Neural cell (in vitro differentiated cells): ENCODE results near the gene EFCAB6. TPM values are rescaled to one million over a fixed set of nuclear protein-coding genes. Genes with fewer than 3 reads are reported as not detected.

Experiments
- H2AFZ ChIP-seq: fragments of 200-600, 300-800 bp; sonication (generic), shearing (Covaris generic); 2 replicates; pipeline ENCODE4 v1.6.0; 2014; ENCODE audit warnings: low read depth, mild to moderate bottlenecking, antibody characterized with exemption, low read length, moderate library complexity
- H3F3A ChIP-seq: fragments of 200-600 bp; shearing (Covaris generic); 2 replicates; pipeline ENCODE4 v1.6.1; 2016; ENCODE audit warnings: mild to moderate bottlenecking, moderate library complexity, mixed read lengths, antibody characterized with exemption, low read length; ENCODE audit not compliant: insufficient read depth, poor library complexity, severe bottlenecking
- H3K27ac ChIP-seq: fragments of 200-600, 300-800 bp; sonication (generic), shearing (Covaris generic); 2 replicates; pipeline ENCODE4 v1.5.1; 2014; ENCODE audit warnings: mild to moderate bottlenecking, low read length, moderate library complexity
- H3K27me3 ChIP-seq: fragments of 300-800, 200-600 bp; sonication (generic), shearing (Covaris generic); 2 replicates; pipeline ENCODE4 v1.6.0; 2014; ENCODE audit warnings: mild to moderate bottlenecking, low read depth, low read length, moderate library complexity; ENCODE audit not compliant: insufficient read depth
- H3K36me3 ChIP-seq: fragments of 300-800, 200-600 bp; sonication (generic), shearing (Covaris generic); 2 replicates; pipeline ENCODE4 v1.5.1; 2014; ENCODE audit warnings: mild to moderate bottlenecking, antibody characterized with exemption, low read length, moderate library complexity; ENCODE audit not compliant: insufficient read depth
- H3K4me2 ChIP-seq: fragments of 300-800, 200-600 bp; sonication (generic), shearing (Covaris generic); 2 replicates; pipeline ENCODE4 v1.6.0; 2014; ENCODE audit warnings: mild to moderate bottlenecking, low read length
- H3K4me3 ChIP-seq: fragments of 300-800, 200-600 bp; sonication (generic), shearing (Covaris generic); 2 replicates; pipeline ENCODE4 v1.5.1; 2014; ENCODE audit warnings: mild to moderate bottlenecking, low read length, moderate library complexity
- H3K79me2 ChIP-seq: fragments of 200-600 bp; shearing (Covaris generic); replicated peaks from 2 replicates; pipeline ENCODE4 v1.6.0; 2014; ENCODE audit warnings: mild to moderate bottlenecking, low read length, moderate library complexity; ENCODE audit not compliant: insufficient read depth
- H3K9ac ChIP-seq: fragments of 300-800, 200-600 bp; sonication (generic), shearing (Covaris generic); 2 replicates; pipeline ENCODE4 v1.6.1; 2016; ENCODE audit warnings: mild to moderate bottlenecking, low read length, mixed read lengths
- H3K9me2 ChIP-seq: fragments of 200-600 bp; shearing (Covaris generic); 2 replicates; pipeline ENCODE4 v1.6.1; 2016; ENCODE audit warnings: mild to moderate bottlenecking, low read length, mixed read lengths; ENCODE audit not compliant: insufficient read depth
- H3K9me3 ChIP-seq: fragments of 200-600, 300-800 bp; sonication (generic), shearing (Covaris generic); 2 replicates; pipeline ENCODE4 v1.6.1; 2016; ENCODE audit warnings: mild to moderate bottlenecking, mixed run types, low read length, moderate library complexity, mixed read lengths
- H4K20me1 ChIP-seq: fragments of 200-600 bp; shearing (Covaris generic); 2 replicates; pipeline ENCODE4 v1.6.1; 2016; ENCODE audit warnings: mild to moderate bottlenecking, mixed run types; ENCODE audit not compliant: insufficient read depth
- EP300 ChIP-seq: fragments of 450-650 bp; conservative IDR thresholded peaks from 2 replicates; pipeline ENCODE4 v1.6.1; 2014; ENCODE audit warnings: antibody characterized with exemption, mild to moderate bottlenecking, moderate library complexity; ENCODE audit not compliant: poor library complexity, severe bottlenecking
- EZH2 ChIP-seq: fragments of 200-600, 300-800 bp; shearing (Covaris generic), sonication (generic); IDR thresholded peaks from 2 replicates; pipeline ENCODE4 v1.6.1; 2014; ENCODE audit warnings: antibody characterized with exemption, low read length, borderline replicate concordance, mild to moderate bottlenecking; ENCODE audit not compliant: insufficient read depth, poor library complexity, severe bottlenecking
- MXI1 ChIP-seq: fragments of 450-650 bp; conservative IDR thresholded peaks from 2 replicates; pipeline ENCODE4 v1.6.1; 2014; ENCODE audit warnings: antibody characterized with exemption, mild to moderate bottlenecking; ENCODE audit not compliant: poor library complexity, severe bottlenecking
- POLR2AphosphoS5 ChIP-seq: IDR thresholded peaks from 2 replicates; pipeline ENCODE4 v1.6.1; 2012
- RAD21 ChIP-seq: fragments of 450-650 bp; conservative IDR thresholded peaks from 2 replicates; pipeline ENCODE4 v1.6.1; 2014; ENCODE audit warnings: antibody characterized with exemption, mild to moderate bottlenecking, moderate library complexity
- SMC3 ChIP-seq: fragments of 450-650 bp; conservative IDR thresholded peaks from 2 replicates; pipeline ENCODE4 v1.6.1; 2014; ENCODE audit warnings: antibody characterized with exemption, mild to moderate bottlenecking, moderate library complexity; ENCODE audit not compliant: poor library complexity
- TAF1 ChIP-seq: IDR thresholded peaks from 2 replicates; pipeline ENCODE4 v1.6.1; 2012; ENCODE audit warnings: low read depth
- polyA plus RNA-seq: library from polyadenylated mRNA; depleted of rRNA; stranded (reverse); fragments of >200 nt; gene quantifications from 2 replicates; pipeline ENCODE4 v1.2.3, GENCODE V29; 2014
- TF ChIP-seq, protein P1 (sequence below): fragments of 450-650 bp; IDR thresholded peaks from 2 replicates; pipeline ENCODE4 v1.5.1; 2014; ENCODE audit warnings: antibody characterized with exemption, mild to moderate bottlenecking, moderate library complexity; ENCODE audit not compliant: poor library complexity, severe bottlenecking
- TF ChIP-seq, protein P2 (sequence below): IDR thresholded peaks from 2 replicates; pipeline ENCODE4 v1.6.1; 2012; ENCODE audit warnings: borderline replicate concordance

EFCAB6 gene
- polyA plus RNA-seq, 1 donor from 2014 or later = 1.4 TPM

DNA sequence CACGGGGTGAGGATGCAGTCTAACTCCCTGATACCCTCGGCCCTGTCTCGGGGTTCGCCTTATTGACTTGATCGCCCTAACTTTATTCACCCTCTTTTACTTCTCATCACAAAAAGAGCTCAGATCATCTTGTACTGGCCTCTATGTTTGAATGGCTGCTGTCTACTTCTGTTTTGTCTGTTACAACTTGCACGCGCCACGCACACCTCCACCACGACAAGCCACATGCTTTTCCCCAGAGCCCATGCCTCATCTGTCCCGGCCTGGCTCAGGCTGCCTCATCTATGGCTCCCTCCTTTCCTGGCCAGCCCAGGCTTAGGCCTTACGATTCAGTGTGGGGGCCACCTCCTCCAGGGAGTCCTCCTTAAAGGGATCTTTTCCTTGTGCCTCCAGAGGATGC, 180.9 kb downstream of the EFCAB6 start:
- H3F3A ChIP-seq = no peaks in the 10 kb centered on the region
- H3K4me3 ChIP-seq = no peak overlapping the region
- H3K79me2 ChIP-seq = no peaks in the 10 kb centered on the region
- no peak overlapping the region for H3K9ac ChIP-seq
- H3K4me2 ChIP-seq = no peak overlapping the region
- no peaks in the 10 kb centered on the region for H3K27me3 ChIP-seq
- H3K27ac ChIP-seq = no peak overlapping the region
- no peak overlapping the region for H2AFZ ChIP-seq
- no peak for TF ChIP-seq SMC3
- no peak for TF ChIP-seq MXI1
- TF ChIP-seq EZH2 = no peak
- TF ChIP-seq RAD21 = no peak
- no peak for TF ChIP-seq TAF1
- TF ChIP-seq EP300 = no peak
- TF ChIP-seq, protein P1, sequence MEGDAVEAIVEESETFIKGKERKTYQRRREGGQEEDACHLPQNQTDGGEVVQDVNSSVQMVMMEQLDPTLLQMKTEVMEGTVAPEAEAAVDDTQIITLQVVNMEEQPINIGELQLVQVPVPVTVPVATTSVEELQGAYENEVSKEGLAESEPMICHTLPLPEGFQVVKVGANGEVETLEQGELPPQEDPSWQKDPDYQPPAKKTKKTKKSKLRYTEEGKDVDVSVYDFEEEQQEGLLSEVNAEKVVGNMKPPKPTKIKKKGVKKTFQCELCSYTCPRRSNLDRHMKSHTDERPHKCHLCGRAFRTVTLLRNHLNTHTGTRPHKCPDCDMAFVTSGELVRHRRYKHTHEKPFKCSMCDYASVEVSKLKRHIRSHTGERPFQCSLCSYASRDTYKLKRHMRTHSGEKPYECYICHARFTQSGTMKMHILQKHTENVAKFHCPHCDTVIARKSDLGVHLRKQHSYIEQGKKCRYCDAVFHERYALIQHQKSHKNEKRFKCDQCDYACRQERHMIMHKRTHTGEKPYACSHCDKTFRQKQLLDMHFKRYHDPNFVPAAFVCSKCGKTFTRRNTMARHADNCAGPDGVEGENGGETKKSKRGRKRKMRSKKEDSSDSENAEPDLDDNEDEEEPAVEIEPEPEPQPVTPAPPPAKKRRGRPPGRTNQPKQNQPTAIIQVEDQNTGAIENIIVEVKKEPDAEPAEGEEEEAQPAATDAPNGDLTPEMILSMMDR = no peak
- H4K20me1 ChIP-seq = no peaks in the 10 kb centered on the region
- no peaks in the 10 kb centered on the region for H3K9me3 ChIP-seq
- H3K9me2 ChIP-seq = no peaks in the 10 kb centered on the region
- no peaks in the 10 kb centered on the region for H3K36me3 ChIP-seq

DNA sequence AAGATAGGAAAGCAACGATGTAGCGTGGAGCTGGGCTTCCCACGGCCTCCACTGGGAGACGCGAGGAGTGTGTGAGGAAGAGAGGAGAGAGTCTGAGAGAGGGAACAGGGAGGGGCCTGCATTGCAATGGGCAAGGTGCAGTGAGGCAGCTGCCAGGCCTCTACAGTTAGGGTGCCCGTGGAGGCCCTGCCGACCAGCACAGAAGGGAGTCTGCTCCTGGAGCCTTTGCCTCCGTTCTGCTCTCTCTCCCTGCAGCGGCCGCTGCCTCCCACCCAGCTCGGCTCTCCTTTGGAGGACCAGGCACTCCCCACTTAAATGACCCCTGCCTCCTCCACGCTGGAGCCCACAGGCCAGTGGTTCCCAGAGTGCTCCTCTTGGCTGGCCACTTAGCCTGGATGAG, 181.7 kb downstream of the EFCAB6 start:
- no peaks in the 10 kb centered on the region for H3K9me3 ChIP-seq
- no peaks in the 10 kb centered on the region for H3K9me2 ChIP-seq
- H3K4me2 ChIP-seq = no peak overlapping the region
- H3K9ac ChIP-seq = no peak overlapping the region
- H3K79me2 ChIP-seq = no peaks in the 10 kb centered on the region
- no peak overlapping the region for H2AFZ ChIP-seq
- no peaks in the 10 kb centered on the region for H3F3A ChIP-seq
- no peak overlapping the region for H3K4me3 ChIP-seq
- H3K36me3 ChIP-seq = no peaks in the 10 kb centered on the region
- TF ChIP-seq, protein P1 = no peak
- TF ChIP-seq MXI1 = no peak
- no peak for TF ChIP-seq SMC3
- no peak for TF ChIP-seq EZH2
- TF ChIP-seq, protein P2, sequence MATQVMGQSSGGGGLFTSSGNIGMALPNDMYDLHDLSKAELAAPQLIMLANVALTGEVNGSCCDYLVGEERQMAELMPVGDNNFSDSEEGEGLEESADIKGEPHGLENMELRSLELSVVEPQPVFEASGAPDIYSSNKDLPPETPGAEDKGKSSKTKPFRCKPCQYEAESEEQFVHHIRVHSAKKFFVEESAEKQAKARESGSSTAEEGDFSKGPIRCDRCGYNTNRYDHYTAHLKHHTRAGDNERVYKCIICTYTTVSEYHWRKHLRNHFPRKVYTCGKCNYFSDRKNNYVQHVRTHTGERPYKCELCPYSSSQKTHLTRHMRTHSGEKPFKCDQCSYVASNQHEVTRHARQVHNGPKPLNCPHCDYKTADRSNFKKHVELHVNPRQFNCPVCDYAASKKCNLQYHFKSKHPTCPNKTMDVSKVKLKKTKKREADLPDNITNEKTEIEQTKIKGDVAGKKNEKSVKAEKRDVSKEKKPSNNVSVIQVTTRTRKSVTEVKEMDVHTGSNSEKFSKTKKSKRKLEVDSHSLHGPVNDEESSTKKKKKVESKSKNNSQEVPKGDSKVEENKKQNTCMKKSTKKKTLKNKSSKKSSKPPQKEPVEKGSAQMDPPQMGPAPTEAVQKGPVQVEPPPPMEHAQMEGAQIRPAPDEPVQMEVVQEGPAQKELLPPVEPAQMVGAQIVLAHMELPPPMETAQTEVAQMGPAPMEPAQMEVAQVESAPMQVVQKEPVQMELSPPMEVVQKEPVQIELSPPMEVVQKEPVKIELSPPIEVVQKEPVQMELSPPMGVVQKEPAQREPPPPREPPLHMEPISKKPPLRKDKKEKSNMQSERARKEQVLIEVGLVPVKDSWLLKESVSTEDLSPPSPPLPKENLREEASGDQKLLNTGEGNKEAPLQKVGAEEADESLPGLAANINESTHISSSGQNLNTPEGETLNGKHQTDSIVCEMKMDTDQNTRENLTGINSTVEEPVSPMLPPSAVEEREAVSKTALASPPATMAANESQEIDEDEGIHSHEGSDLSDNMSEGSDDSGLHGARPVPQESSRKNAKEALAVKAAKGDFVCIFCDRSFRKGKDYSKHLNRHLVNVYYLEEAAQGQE = no peak
- TF ChIP-seq EP300 = no peak
- no peak for TF ChIP-seq TAF1
- no peak for TF ChIP-seq RAD21
- no peak for TF ChIP-seq POLR2AphosphoS5
- H3K27ac ChIP-seq = no peak overlapping the region
- no peaks in the 10 kb centered on the region for H3K27me3 ChIP-seq
- no peaks in the 10 kb centered on the region for H4K20me1 ChIP-seq
